Activated CD8-positive, alpha-beta memory T cell treated with anti-CD3 and anti-CD28 coated beads, Interleukin-2, amount 10 ng/mL, durations not matched to agents 7 days and 5 days (primary cell): ENCODE data around the gene USP7. TPM values are rescaled to one million over a fixed set of nuclear protein-coding genes. Genes with fewer than 3 reads are reported as not detected.

Experiments used
- ATAC-seq: fragments of 150-1000 bp; cut with Tn5 transposase; one replicate; pipeline ENCODE4 v1.10.0; 2021; ENCODE audit warnings: moderate library complexity
- CTCF ChIA-PET: fragments of 350-600 bp; sonication (Branson Sonifier 250); formaldehyde crosslinking; loops from one replicate; lab custom pipeline; 2021; ENCODE audit warnings: antibody characterized with exemption; lab: Charles Lee
- DNase-seq: peaks from one replicate; pipeline ENCODE4 v3.0.0-alpha.2; 2020
- H3K27ac Mint-ChIP-seq: one replicate; pipeline ENCODE4 v1.8.0; 2021; ENCODE audit warnings: mild to moderate bottlenecking, mixed read lengths
- H3K27me3 Mint-ChIP-seq: one replicate; pipeline ENCODE4 v1.8.0; 2021; ENCODE audit warnings: mixed read lengths
- H3K36me3 Mint-ChIP-seq: one replicate; pipeline ENCODE4 v1.8.0; 2021; ENCODE audit warnings: mild to moderate bottlenecking, mixed read lengths
- H3K4me1 Mint-ChIP-seq: one replicate; pipeline ENCODE4 v1.8.0; 2021; ENCODE audit warnings: mixed read lengths
- H3K4me3 Mint-ChIP-seq: one replicate; pipeline ENCODE4 v1.8.0; 2021; ENCODE audit warnings: mild to moderate bottlenecking, moderate library complexity, mixed read lengths
- H3K9me3 Mint-ChIP-seq: one replicate; pipeline ENCODE4 v1.8.0; 2022; ENCODE audit warnings: low read depth, mixed read lengths
- total RNA-seq, 2 experiments: library from RNA; stranded (reverse); gene quantifications; one replicate each; pipeline ENCODE4 v1.2.3, GENCODE V29; 2021

The USP7 gene
- total RNA-seq, 2 experiments from 2014 or later: 159 to 179 TPM

GRCh38 chr16:8893976-8894690 lies 69.6 kb downstream of the USP7 start:
- no peaks in the 10 kb centered on the region for H3K27me3 Mint-ChIP-seq
- H3K36me3 Mint-ChIP-seq: peaks cover 59% of the 10 kb centered on the region
- H3K4me1 Mint-ChIP-seq: peaks cover 18% of the 10 kb centered on the region
- no peak overlapping the region for H3K4me3 Mint-ChIP-seq
- no peak for DNase-seq
- CTCF ChIA-PET: interaction anchor here (0.7 to 2.2 kb wide), 4 partner anchors 14 to 157 kb away, joined by 3 to 7 read pairs (median 4); no protein-coding TSS in a partner anchor
- ATAC-seq: no peak
- no peak overlapping the region for H3K27ac Mint-ChIP-seq
- H3K9me3 Mint-ChIP-seq: no peaks in the 10 kb centered on the region

- Mint-ChIP-seq H3K27me3 (no peaks in the 10 kb centered on the region), H3K4me1 (peaks cover 18% of the 10 kb centered on the region), H3K4me3 (no peak overlapping the region), H3K27ac (no peak overlapping the region), H3K9me3 (no peaks in the 10 kb centered on the region), H3K36me3 (peaks cover 55% of the 10 kb centered on the region)
- CTCF ChIA-PET: interaction anchor here (1.1 to 2.2 kb wide), 3 partner anchors 13 to 116 kb away, joined by 3 to 7 read pairs (median 4); no protein-coding TSS in a partner anchor
- DNase-seq (no peak), ATAC-seq (no peak)
Observed at GRCh38 chr16:8893426-8893825, 70.3 kb downstream of the USP7 start.

GRCh38 chr16:8892101-8892575 lies 71.6 kb downstream of the USP7 start:
- DNase-seq (no peak), ATAC-seq (peak; percentile 13)
- Mint-ChIP-seq H3K4me1 (peaks cover 18% of the 10 kb centered on the region), H3K27ac (peak overlapping the region; percentile 84), H3K36me3 (peaks cover 44% of the 10 kb centered on the region), H3K4me3 (no peak overlapping the region), H3K27me3 (no peaks in the 10 kb centered on the region), H3K9me3 (no peaks in the 10 kb centered on the region)
- CTCF ChIA-PET: interaction anchor here (0.7 to 2.8 kb wide), 8 partner anchors 12 to 243 kb away, joined by 3 to 16 read pairs (median 7); partner anchors contain the start of gene CARHSP1

GRCh38 chr16:8890549-8890921 lies 73.2 kb downstream of the USP7 start:
- DNase-seq: no peak
- peak overlapping the region; percentile 84 for H3K27ac Mint-ChIP-seq
- no peak overlapping the region for H3K4me3 Mint-ChIP-seq
- ATAC-seq: no peak
- H3K27me3 Mint-ChIP-seq: peaks cover 5% of the 10 kb centered on the region
- CTCF ChIA-PET: interaction anchor here (1.0 to 2.8 kb wide), 7 partner anchors 10 to 248 kb away, joined by 3 to 16 read pairs (median 7); no protein-coding TSS in a partner anchor
- peaks cover 36% of the 10 kb centered on the region for H3K36me3 Mint-ChIP-seq
- H3K4me1 Mint-ChIP-seq: peaks cover 23% of the 10 kb centered on the region
- no peaks in the 10 kb centered on the region for H3K9me3 Mint-ChIP-seq

- H3K27ac Mint-ChIP-seq: no peak overlapping the region
Observed at GRCh38 chr16:8889893-8890548, 73.7 kb downstream of the USP7 start.

GRCh38 chr16:8888951-8889892 lies 74.5 kb downstream of the USP7 start:
- H3K27me3 Mint-ChIP-seq: peaks cover 8% of the 10 kb centered on the region
- H3K4me1 Mint-ChIP-seq: peaks cover 28% of the 10 kb centered on the region
- no peaks in the 10 kb centered on the region for H3K9me3 Mint-ChIP-seq
- ATAC-seq: no peak
- no peak overlapping the region for H3K27ac Mint-ChIP-seq
- DNase-seq: no peak
- H3K36me3 Mint-ChIP-seq: peaks cover 24% of the 10 kb centered on the region
- CTCF ChIA-PET: interaction anchor here (0.7 to 2.8 kb wide), 4 partner anchors 9 to 250 kb away, joined by 3 to 16 read pairs (median 3); no protein-coding TSS in a partner anchor
- no peak overlapping the region for H3K4me3 Mint-ChIP-seq

More at GRCh38 chr16:8889893-8890548, 73.7 kb downstream of the USP7 start:
- no peak for DNase-seq
- CTCF ChIA-PET: interaction anchor here (1.3 to 2.8 kb wide), 4 partner anchors 10 to 249 kb away, joined by 3 to 16 read pairs (median 8); no protein-coding TSS in a partner anchor
- H3K27me3 Mint-ChIP-seq: peaks cover 8% of the 10 kb centered on the region
- no peak for ATAC-seq
- H3K9me3 Mint-ChIP-seq: no peaks in the 10 kb centered on the region
- no peak overlapping the region for H3K4me3 Mint-ChIP-seq
- H3K4me1 Mint-ChIP-seq: peaks cover 28% of the 10 kb centered on the region
- H3K36me3 Mint-ChIP-seq: peaks cover 30% of the 10 kb centered on the region

GRCh38 chr16:8887952-8888560 lies 75.7 kb downstream of the USP7 start:
- H3K27ac Mint-ChIP-seq: no peak overlapping the region
- no peaks in the 10 kb centered on the region for H3K9me3 Mint-ChIP-seq
- no peak for DNase-seq
- CTCF ChIA-PET: interaction anchor here (0.7 to 1.1 kb wide), 2 partner anchors 22 to 166 kb away, joined by 3 read pairs; no protein-coding TSS in a partner anchor
- peaks cover 28% of the 10 kb centered on the region for H3K4me1 Mint-ChIP-seq
- no peak overlapping the region for H3K4me3 Mint-ChIP-seq
- ATAC-seq: no peak
- peaks cover 8% of the 10 kb centered on the region for H3K27me3 Mint-ChIP-seq
- H3K36me3 Mint-ChIP-seq: peaks cover 14% of the 10 kb centered on the region

GRCh38 chr16:8887431-8887765 lies 76.3 kb downstream of the USP7 start:
- no peak overlapping the region for H3K27ac Mint-ChIP-seq

GRCh38 chr16:8886593-8887430 lies 76.9 kb downstream of the USP7 start:
- Mint-ChIP-seq H3K27me3 (peaks cover 8% of the 10 kb centered on the region), H3K9me3 (no peaks in the 10 kb centered on the region), H3K4me3 (no peak overlapping the region), H3K4me1 (peaks cover 24% of the 10 kb centered on the region), H3K27ac (no peak overlapping the region), H3K36me3 (peaks cover 10% of the 10 kb centered on the region)
- ATAC-seq: no peak
- CTCF ChIA-PET: interaction anchor here (1.2 kb wide), 1 partner anchor 320 kb away, joined by 4 read pairs; no protein-coding TSS in a partner anchor
- no peak for DNase-seq

More at GRCh38 chr16:8887431-8887765, 76.3 kb downstream of the USP7 start:
- Mint-ChIP-seq H3K4me3 (no peak overlapping the region), H3K27me3 (peaks cover 8% of the 10 kb centered on the region), H3K4me1 (peaks cover 28% of the 10 kb centered on the region), H3K36me3 (peaks cover 14% of the 10 kb centered on the region), H3K9me3 (no peaks in the 10 kb centered on the region)
- DNase-seq (no peak), ATAC-seq (no peak)
- CTCF ChIA-PET: interaction anchor here (1.1 to 1.2 kb wide), 2 partner anchors 21 to 320 kb away, joined by 3 to 4 read pairs; no protein-coding TSS in a partner anchor

- Mint-ChIP-seq H3K4me1 (peaks cover 16% of the 10 kb centered on the region), H3K9me3 (no peaks in the 10 kb centered on the region), H3K27ac (peak overlapping the region; percentile 10), H3K27me3 (peaks cover 8% of the 10 kb centered on the region), H3K4me3 (no peak overlapping the region), H3K36me3 (peaks cover 3% of the 10 kb centered on the region)
- DNase-seq (no peak), ATAC-seq (no peak)
- CTCF ChIA-PET: interaction anchor here (0.8 to 1.5 kb wide), 3 partner anchors 17 to 319 kb away, joined by 3 to 4 read pairs (median 3); partner anchors contain the start of gene CARHSP1
Observed at GRCh38 chr16:8885674-8886592, 77.8 kb downstream of the USP7 start.
